ENCODE results near the gene PROC.
"Not testable (repeated sequence)": the region's sequence is repeated elsewhere in the genome, so short reads cannot be mapped to it uniquely, and the experiment has no call there.

The PROC gene

DNA sequence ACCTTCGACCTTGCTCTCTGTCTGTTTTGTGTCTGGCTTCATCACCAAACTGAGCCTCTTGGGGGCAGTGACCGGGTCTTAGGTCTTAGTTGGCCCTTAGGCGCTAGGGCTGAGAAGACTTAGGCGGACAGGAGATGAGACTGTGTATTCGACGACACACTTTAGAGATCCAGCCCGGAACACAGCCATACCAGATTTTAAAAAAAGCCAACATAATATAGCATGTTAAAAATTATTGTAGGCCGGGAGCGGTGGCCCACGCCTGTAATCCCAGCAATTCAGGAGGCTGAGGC is 9.5 kb upstream of the PROC start:
- H3K27me3 ChIP-seq (ENCODE audit: control insufficient read depth, insufficient read depth, low read length) = no peaks in the 10 kb centered on the region
- peak overlapping the region; percentile 79 for H3K9ac ChIP-seq (ENCODE audit: low read depth, low read length)
- peak overlapping the region; percentile 73 for H3K4me2 ChIP-seq (ENCODE audit: low read length)
- H3K4me3 ChIP-seq (ENCODE audit: low read length) = peak overlapping the region; percentile 62
- H3K36me3 ChIP-seq (ENCODE audit: insufficient read depth, low read length) = no peaks in the 10 kb centered on the region
- H3K9me3 ChIP-seq (replicated peaks; ENCODE audit: low read length) = no peaks in the 10 kb centered on the region
- peaks cover 68% of the 10 kb centered on the region for H3K4me1 ChIP-seq (ENCODE audit: control insufficient read depth, insufficient read depth, low read length)

DNA sequence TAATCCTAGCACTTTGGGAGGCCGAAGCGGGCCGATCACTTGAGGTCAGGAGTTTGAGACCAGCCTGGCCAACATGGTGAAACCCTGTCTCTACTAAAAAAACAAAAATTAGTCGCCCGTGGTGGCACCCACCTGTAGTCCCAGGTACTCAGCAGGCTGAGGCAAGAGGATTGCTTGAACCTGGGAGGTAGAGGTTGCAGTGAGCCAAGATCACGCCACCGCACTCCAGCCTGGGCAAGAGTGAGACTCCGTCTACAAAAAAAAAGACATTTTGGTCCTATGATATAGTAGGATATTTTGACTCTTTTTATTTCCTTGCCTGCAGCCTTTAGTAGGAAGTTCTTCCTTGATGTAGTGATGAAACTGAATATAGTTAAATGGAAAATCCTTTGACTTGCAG is 8.5 kb upstream of the PROC start:
- H3K4me2 ChIP-seq (ENCODE audit: low read length); H3K4me3 ChIP-seq (ENCODE audit: low read length); H3K27me3 ChIP-seq (ENCODE audit: control insufficient read depth, insufficient read depth, low read length); H3K9ac ChIP-seq (ENCODE audit: low read depth, low read length); H3K36me3 ChIP-seq (ENCODE audit: insufficient read depth, low read length); H3K9me3 ChIP-seq (replicated peaks; ENCODE audit: low read length): not testable (repeated sequence)
- peaks cover 71% of the 10 kb centered on the region for H3K4me1 ChIP-seq (ENCODE audit: control insufficient read depth, insufficient read depth, low read length)

DNA sequence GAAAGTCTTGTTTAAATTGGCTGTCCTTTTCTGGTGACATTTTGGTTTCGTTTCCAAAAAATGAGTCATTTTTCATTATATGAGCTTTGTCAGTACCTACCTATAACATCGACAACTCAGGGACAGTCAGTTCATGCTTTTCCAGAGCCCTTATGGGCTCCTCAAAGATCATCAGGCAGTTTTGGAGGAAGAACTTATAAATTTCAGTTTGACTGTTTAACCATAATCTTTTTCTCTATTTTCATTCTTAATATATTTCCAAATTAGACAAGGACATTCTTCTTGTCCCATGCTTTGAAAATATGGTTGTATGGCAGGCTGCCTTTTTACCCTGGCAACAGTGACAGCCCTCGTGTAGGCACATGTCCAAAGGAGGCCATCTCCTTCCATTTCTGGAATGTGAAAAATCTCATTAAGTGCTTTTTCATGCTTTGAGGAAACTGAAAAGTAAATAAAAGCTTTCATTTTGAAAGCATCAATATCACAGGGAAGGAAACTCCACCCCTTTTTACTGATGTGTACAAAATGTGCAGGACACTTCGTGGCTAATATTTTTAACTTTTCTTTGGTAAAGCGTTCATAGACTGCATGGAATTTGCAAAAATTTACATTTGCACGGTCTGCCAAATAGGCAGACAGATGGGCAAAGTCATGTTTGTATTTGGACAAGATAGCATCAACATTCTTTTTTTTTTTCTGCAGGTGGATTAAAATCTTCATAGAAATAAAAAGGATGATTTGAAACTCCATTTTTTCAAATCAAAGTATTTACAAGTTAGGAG is 7.2 kb upstream of the PROC start:
- Histone ChIP-seq H3K9me3 (replicated peaks; ENCODE audit: low read length) (no peaks in the 10 kb centered on the region), H3K36me3 (ENCODE audit: insufficient read depth, low read length) (no peaks in the 10 kb centered on the region), H3K4me2 (ENCODE audit: low read length) (peak overlapping the region; percentile 72), H3K9ac (ENCODE audit: low read depth, low read length) (peak overlapping the region; percentile 57), H3K4me1 (ENCODE audit: control insufficient read depth, insufficient read depth, low read length) (peaks cover 85% of the 10 kb centered on the region), H3K4me3 (ENCODE audit: low read length) (peak overlapping the region; percentile 36), H3K27me3 (ENCODE audit: control insufficient read depth, insufficient read depth, low read length) (no peaks in the 10 kb centered on the region)

DNA sequence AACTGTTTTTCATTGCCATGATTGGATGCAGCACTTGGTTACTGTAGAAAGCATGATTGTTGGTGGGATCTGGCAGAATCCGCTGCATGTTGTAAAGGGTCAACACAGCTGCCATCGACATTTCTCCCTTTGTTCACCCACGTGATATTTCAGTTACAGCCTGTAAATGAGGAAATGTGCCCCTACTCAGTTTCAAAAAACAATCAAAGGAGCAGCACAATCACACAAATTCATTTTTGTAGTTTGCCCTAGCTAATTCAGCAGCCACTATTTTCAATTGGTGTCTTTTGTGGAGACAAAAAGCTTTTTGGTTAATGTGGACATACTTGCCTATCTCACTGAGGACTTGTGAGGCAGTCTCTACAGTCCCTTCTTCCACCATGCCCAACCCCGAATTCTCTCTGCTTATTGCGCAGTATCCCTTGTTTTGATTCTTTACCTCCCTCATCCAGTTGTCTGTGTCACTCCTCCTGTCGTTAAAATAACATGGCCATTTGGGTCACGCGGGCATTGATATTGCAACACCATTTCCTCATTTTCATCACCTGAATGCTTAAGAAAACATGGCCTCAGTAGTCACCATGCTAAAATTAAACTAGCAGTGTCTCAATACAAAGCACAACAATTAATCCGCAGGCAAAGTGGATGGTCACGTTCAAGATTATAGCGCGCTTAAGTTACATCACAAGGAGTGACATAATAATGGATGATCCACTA is 6.4 kb upstream of the PROC start:
- no peaks in the 10 kb centered on the region for H3K27me3 ChIP-seq (ENCODE audit: control insufficient read depth, insufficient read depth, low read length)
- peak overlapping the region; percentile 22 for H3K4me3 ChIP-seq (ENCODE audit: low read length)
- peak overlapping the region; percentile 31 for H3K9ac ChIP-seq (ENCODE audit: low read depth, low read length)

DNA sequence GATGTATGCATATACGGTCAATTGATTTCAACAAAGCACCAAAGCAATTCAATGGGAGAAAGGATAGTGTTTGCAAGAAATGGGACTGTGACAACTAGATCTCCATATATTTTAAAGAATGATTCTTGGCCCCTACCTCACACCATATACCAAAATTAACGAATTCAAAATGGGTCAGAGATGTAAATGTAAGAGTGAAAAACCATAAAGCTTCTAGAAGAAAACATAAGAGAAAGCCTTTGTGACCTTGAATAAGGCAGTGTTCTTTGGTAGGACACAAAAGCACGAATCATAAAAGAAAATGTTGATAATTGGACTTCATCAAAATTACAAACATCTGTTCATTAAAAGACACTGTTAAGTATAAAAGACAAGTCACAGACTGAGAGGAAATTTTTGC is 5.0 kb upstream of the PROC start:
- peaks cover 81% of the 10 kb centered on the region for H3K4me1 ChIP-seq (ENCODE audit: control insufficient read depth, insufficient read depth, low read length)

More for the DNA sequence above, 6.4 kb upstream of the PROC start:
- Histone ChIP-seq H3K36me3 (ENCODE audit: insufficient read depth, low read length) (no peaks in the 10 kb centered on the region), H3K4me1 (ENCODE audit: control insufficient read depth, insufficient read depth, low read length) (peaks cover 89% of the 10 kb centered on the region), H3K9me3 (replicated peaks; ENCODE audit: low read length) (no peaks in the 10 kb centered on the region), H3K4me2 (ENCODE audit: low read length) (peak overlapping the region; percentile 72)

DNA sequence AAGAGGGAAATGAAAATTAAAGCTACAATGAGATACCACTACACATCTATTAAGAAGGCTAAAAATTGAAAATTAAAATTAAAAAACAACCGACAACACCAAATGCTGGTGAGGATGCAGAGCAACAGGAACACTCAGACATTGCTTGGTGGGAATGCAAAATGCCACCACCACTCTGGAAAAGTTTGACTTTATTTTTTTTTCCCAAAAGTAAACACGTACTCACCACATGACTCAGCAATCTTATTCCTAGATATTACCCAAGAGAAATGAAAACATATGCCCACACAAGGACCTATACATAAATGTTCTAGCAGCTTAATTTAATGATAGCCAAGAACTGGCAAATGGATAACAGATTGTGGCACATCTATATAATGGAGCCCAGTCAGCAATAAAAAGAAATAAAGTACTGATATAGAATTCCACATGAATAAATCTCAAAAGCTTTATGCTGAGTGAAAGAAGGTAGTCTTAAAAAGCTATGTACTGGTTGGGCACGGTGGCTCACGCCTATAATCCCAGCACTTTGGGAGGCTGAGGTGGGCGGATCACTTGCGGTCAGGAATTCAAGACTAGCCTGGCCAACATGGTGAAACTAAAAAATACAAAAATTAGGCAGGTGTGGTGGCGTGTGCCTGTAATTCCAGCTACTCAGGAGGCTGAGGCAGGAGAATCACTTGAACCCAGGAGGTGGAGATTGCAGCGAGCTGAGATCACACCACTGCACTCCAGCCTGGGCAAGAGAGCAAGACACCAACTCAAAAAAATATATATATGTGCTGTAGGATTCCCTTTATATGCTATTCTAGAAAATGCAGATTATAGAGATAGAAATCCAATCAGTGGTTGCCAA is 4.2 kb upstream of the PROC start:
- peaks cover 73% of the 10 kb centered on the region for H3K4me1 ChIP-seq (ENCODE audit: control insufficient read depth, insufficient read depth, low read length)
- peak overlapping the region; percentile 55 for H3K4me2 ChIP-seq (ENCODE audit: low read length)
- H3K36me3 ChIP-seq (ENCODE audit: insufficient read depth, low read length) = no peaks in the 10 kb centered on the region
- no peak overlapping the region for H3K9ac ChIP-seq (ENCODE audit: low read depth, low read length)
- H3K27me3 ChIP-seq (ENCODE audit: control insufficient read depth, insufficient read depth, low read length) = no peaks in the 10 kb centered on the region
- no peak overlapping the region for H3K4me3 ChIP-seq (ENCODE audit: low read length)
- no peaks in the 10 kb centered on the region for H3K9me3 ChIP-seq (replicated peaks; ENCODE audit: low read length)

More for the DNA sequence above, 5.0 kb upstream of the PROC start:
- Histone ChIP-seq H3K9ac (ENCODE audit: low read depth, low read length) (no peak overlapping the region), H3K4me3 (ENCODE audit: low read length) (no peak overlapping the region), H3K4me2 (ENCODE audit: low read length) (no peak overlapping the region), H3K9me3 (replicated peaks; ENCODE audit: low read length) (no peaks in the 10 kb centered on the region), H3K27me3 (ENCODE audit: control insufficient read depth, insufficient read depth, low read length) (no peaks in the 10 kb centered on the region), H3K36me3 (ENCODE audit: insufficient read depth, low read length) (no peaks in the 10 kb centered on the region)

DNA sequence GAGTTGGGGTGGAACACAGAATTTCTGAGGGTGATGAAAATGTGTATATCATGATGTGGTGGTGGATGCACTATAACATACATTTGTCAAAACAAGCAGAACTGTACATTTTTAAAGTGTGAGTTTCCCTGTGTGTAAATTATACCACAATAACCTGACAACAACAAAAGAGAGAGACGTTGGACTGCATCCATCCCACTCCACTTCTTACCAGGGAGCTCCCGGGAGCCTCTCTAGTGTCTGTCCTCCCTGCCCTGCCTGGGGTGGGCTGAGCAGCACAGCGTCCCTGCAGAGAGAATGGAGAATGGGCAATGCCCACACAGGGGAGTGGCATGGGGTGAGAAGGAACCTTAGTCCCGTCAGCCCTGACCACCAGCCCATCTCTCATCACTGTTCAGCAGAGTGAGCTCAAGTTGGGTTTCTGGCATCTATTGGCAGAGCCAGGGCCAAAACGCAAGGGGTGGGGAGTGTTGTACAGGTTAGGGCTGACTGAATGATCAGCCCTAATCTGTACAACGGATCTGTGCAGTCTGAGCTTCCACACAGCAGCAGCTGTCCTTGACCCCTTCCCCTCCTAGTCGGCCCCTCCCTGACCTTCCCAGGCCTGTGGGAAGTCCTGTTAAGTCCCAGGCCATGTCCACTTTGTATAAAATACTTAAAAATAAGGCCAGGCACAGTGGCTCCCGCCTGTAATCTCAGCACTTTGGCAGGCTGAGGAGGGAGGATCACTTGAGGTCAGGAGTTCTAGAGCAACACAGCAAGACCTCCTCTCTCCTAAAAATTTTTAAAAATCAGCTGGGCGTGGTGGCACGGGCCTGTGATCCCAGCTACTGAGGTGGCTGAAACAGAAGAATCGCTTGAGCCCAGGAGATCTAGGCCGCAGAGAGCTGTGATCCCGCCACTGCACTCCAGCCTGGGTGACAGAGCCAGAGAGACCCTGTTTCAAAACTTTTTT is 3.3 kb upstream of the PROC start:
- no peak overlapping the region for H3K9ac ChIP-seq (ENCODE audit: low read depth, low read length)
- no peak overlapping the region for H3K4me3 ChIP-seq (ENCODE audit: low read length)
- H3K36me3 ChIP-seq (ENCODE audit: insufficient read depth, low read length) = no peaks in the 10 kb centered on the region
- H3K4me2 ChIP-seq (ENCODE audit: low read length) = no peak overlapping the region
- peaks cover 69% of the 10 kb centered on the region for H3K4me1 ChIP-seq (ENCODE audit: control insufficient read depth, insufficient read depth, low read length)
- H3K9me3 ChIP-seq (replicated peaks; ENCODE audit: low read length) = no peaks in the 10 kb centered on the region
- H3K27me3 ChIP-seq (ENCODE audit: control insufficient read depth, insufficient read depth, low read length) = no peaks in the 10 kb centered on the region

DNA sequence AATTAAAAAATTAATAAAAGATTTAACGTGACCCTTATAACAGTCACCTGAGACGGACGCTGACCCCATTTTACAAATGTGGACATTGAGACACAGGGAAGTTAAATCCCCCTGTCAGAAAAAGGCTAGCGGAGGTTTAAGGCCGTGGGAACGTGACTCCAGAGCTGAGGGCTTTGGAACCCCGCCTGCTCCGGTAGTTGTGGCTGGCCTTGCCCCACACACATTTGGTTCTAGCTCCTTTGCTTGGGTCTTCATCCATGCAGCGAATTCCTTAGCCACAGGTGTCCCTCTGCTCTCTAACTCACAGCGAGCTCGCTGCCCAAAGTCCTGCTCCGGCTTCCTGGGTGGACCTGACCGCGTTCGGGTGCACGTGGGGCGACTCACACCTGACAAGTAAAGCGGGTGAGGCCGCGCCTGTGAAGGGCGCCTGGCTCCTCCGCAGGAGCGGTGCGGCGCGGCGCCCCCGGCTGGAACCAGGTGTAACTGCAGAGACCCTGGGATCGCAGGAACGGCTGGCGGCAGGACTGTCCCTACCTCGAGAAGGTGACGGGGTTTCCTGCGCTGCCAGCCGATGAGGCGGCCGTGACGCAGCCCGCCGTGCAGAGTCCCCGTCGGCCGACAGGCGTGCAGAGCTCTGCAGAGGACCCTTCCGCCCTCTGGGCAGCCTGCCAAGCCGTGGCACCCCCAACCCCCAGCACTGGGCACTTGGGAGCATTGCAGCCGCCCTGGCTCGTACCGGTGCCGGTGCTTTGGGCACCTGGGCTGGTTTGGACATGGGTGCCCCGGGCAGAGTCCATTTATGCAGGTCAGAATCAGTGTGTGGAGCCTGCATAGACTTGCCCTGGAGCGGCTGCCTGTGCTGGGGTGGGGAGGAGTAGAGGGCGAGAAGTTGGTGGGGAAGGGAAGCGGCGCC is 2.4 kb upstream of the PROC start:
- Histone ChIP-seq H3K4me2 (ENCODE audit: low read length) (peak overlapping the region; percentile 67), H3K4me3 (ENCODE audit: low read length) (peak overlapping the region; percentile 44), H3K9me3 (replicated peaks; ENCODE audit: low read length) (no peaks in the 10 kb centered on the region), H3K4me1 (ENCODE audit: control insufficient read depth, insufficient read depth, low read length) (peaks cover 60% of the 10 kb centered on the region), H3K27me3 (ENCODE audit: control insufficient read depth, insufficient read depth, low read length) (no peaks in the 10 kb centered on the region), H3K36me3 (ENCODE audit: insufficient read depth, low read length) (no peaks in the 10 kb centered on the region), H3K9ac (ENCODE audit: low read depth, low read length) (no peak overlapping the region)

DNA sequence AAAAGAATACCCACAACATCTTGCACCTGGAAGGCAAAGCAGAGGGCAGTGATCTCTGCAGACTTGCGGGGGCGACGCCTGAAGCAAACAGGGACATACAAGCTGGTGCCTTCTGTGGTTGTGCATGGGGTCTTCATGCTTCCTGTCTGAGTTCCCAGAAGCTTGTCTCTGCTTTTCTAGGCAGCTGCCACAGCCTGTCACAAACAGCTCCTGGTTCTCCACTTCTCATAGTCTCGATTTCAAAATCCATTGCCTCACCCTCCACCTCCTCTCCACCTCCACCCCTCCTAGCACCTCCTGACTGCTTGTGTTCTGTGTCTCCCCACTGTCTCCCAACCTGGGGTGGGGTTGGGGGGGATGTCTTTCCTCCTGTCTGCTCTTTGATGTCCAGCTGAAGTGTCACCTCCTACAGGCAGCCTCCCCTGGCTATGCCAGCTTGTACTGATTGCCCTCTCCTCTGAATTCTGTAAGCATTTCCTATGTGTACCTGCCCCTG is 1.7 kb upstream of the PROC start:
- Histone ChIP-seq H3K9ac (ENCODE audit: low read depth, low read length) (no peak overlapping the region), H3K4me3 (ENCODE audit: low read length) (peak overlapping the region; percentile 44), H3K36me3 (ENCODE audit: insufficient read depth, low read length) (no peaks in the 10 kb centered on the region), H3K4me1 (ENCODE audit: control insufficient read depth, insufficient read depth, low read length) (peaks cover 53% of the 10 kb centered on the region), H3K4me2 (ENCODE audit: low read length) (peak overlapping the region; percentile 67), H3K27me3 (ENCODE audit: control insufficient read depth, insufficient read depth, low read length) (peaks cover 5% of the 10 kb centered on the region), H3K9me3 (replicated peaks; ENCODE audit: low read length) (no peaks in the 10 kb centered on the region)

DNA sequence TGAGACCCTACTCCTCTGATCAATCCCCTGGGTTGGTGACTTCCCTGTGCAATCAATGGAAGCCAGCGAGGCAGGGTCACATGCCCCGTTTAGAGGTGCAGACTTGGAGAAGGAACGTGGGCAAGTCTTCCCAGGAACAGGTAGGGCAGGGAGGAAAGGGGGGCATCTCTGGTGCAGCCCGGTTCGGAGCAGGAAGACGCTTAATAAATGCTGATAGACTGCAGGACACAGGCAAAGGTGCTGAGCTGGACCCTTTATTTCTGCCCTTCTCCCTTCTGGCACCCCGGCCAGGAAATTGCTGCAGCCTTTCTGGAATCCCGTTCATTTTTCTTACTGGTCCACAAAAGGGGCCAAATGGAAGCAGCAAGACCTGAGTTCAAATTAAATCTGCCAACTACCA is 821 bp upstream of the PROC start:
- Histone ChIP-seq H3K9ac (ENCODE audit: low read depth, low read length) (no peak overlapping the region), H3K36me3 (ENCODE audit: insufficient read depth, low read length) (no peaks in the 10 kb centered on the region), H3K4me1 (ENCODE audit: control insufficient read depth, insufficient read depth, low read length) (peaks cover 45% of the 10 kb centered on the region), H3K9me3 (replicated peaks; ENCODE audit: low read length) (no peaks in the 10 kb centered on the region), H3K27me3 (ENCODE audit: control insufficient read depth, insufficient read depth, low read length) (peaks cover 13% of the 10 kb centered on the region), H3K4me3 (ENCODE audit: low read length) (no peak overlapping the region), H3K4me2 (ENCODE audit: low read length) (no peak overlapping the region)
